MCF 10A (cell line): Measurements from ENCODE around the gene ALDH8A1. TPM values are rescaled to one million over a fixed set of nuclear protein-coding genes. Genes with fewer than 3 reads are reported as not detected.

Source experiments
- BruUV-seq: library from RNA; stranded (reverse); fragments of 400-500 nt; replicated peaks from 2 replicates; lab custom pipeline; 2021; lab: Mats Ljungman, UMichigan
- CTCF ChIA-PET: fragments of 300-600 bp; sonication (Branson Sonifier 250); formaldehyde crosslinking; extraction: SDS; loops from one replicate; lab custom pipeline; 2021; ENCODE audit warnings: antibody characterized with exemption, inconsistent platforms; lab: Yijun Ruan, JAX
- POLR2A ChIA-PET: fragments of 300-600, 350-650 bp; sonication (Branson Sonifier 250); formaldehyde crosslinking; extraction: SDS; loops from one replicate; lab custom pipeline; 2020; ENCODE audit warnings: antibody characterized with exemption, inconsistent platforms; lab: Yijun Ruan, JAX
- DNase-seq: peaks from one replicate; pipeline ENCODE4 v3.0.0-alpha.2; 2018; ENCODE audit not compliant: unreplicated experiment
- H3K27ac Mint-ChIP-seq: one replicate; pipeline ENCODE4 v1.8.0; 2022; ENCODE audit warnings: mild to moderate bottlenecking, low read depth, mixed read lengths; ENCODE audit not compliant: unreplicated experiment
- H3K27me3 Mint-ChIP-seq: one replicate; pipeline ENCODE4 v1.8.0; 2022; ENCODE audit warnings: mixed read lengths; ENCODE audit not compliant: insufficient read depth, unreplicated experiment
- H3K36me3 Mint-ChIP-seq: one replicate; pipeline ENCODE4 v1.8.0; 2022; ENCODE audit warnings: mild to moderate bottlenecking, moderate library complexity, mixed read lengths; ENCODE audit not compliant: insufficient read depth, unreplicated experiment
- H3K4me1 Mint-ChIP-seq: one replicate; pipeline ENCODE4 v1.8.0; 2022; ENCODE audit warnings: mixed read lengths; ENCODE audit not compliant: insufficient read depth, unreplicated experiment
- H3K4me3 Mint-ChIP-seq: one replicate; pipeline ENCODE4 v1.8.0; 2022; ENCODE audit warnings: mild to moderate bottlenecking, moderate library complexity, mixed read lengths; ENCODE audit not compliant: unreplicated experiment
- H3K9me3 Mint-ChIP-seq: one replicate; pipeline ENCODE4 v1.8.0; 2022; ENCODE audit warnings: mixed read lengths; ENCODE audit not compliant: unreplicated experiment
- CTCF ChIP-seq: fragments of 200-600 bp; IDR thresholded peaks from one replicate; pipeline ENCODE4 v1.8.0; 2022; ENCODE audit warnings: antibody characterized with exemption, mild to moderate bottlenecking; ENCODE audit not compliant: unreplicated experiment
- intact Hi-C: fragments of 100-400 bp; cut with micrococcal nuclease; formaldehyde crosslinking; loops from 2 replicates; pipeline ENCODE4 v1.14.1; 2022
- total RNA-seq: library from RNA; stranded (reverse); gene quantifications from 2 replicates; pipeline ENCODE4 v1.2.3, GENCODE V29; 2022

Gene ALDH8A1
- total RNA-seq, 1 experiment from 2014 or later: 1.1 TPM

GRCh38 chr6:134934793-134935485 lies 15.0 kb downstream of the ALDH8A1 start:
- Mint-ChIP-seq H3K36me3 (no peaks in the 10 kb centered on the region), H3K27ac (no peak overlapping the region), H3K9me3 (no peaks in the 10 kb centered on the region), H3K4me1 (no peaks in the 10 kb centered on the region), H3K27me3 (no peaks in the 10 kb centered on the region), H3K4me3 (no peak overlapping the region)
- POLR2A ChIA-PET: interaction anchor here (1.1 kb wide), 1 partner anchor 293 kb away, joined by 3 read pairs; no protein-coding TSS in a partner anchor
- no peak for DNase-seq
- TF ChIP-seq CTCF: no peak
- BruUV-seq: no TSS peak
- CTCF ChIA-PET: no interaction called here
- intact Hi-C loops: no loop called here

- CTCF ChIA-PET: interaction anchor here (1.1 to 1.6 kb wide), 4 partner anchors 8 to 777 kb away, joined by 4 to 13 read pairs (median 6); no protein-coding TSS in a partner anchor
- TF ChIP-seq CTCF: no peak
- intact Hi-C loops: no loop called here
Observed at GRCh38 chr6:134932535-134933470, 17.1 kb downstream of the ALDH8A1 start.

GRCh38 chr6:134932098-134932497 lies 17.8 kb downstream of the ALDH8A1 start:
- BruUV-seq: no TSS peak
- TF ChIP-seq CTCF: no peak
- peaks cover 7% of the 10 kb centered on the region for H3K36me3 Mint-ChIP-seq
- ChIA-PET POLR2A (interaction anchor here (0.6 to 1.6 kb wide), 2 partner anchors 23 to 34 kb away, joined by 3 to 8 read pairs; no protein-coding TSS in a partner anchor), CTCF (interaction anchor here (0.6 to 1.6 kb wide), 4 partner anchors 9 to 1238 kb away, joined by 3 to 13 read pairs (median 6); no protein-coding TSS in a partner anchor)
- no peak overlapping the region for H3K27ac Mint-ChIP-seq
- intact Hi-C loops: no loop called here
- H3K4me1 Mint-ChIP-seq: no peaks in the 10 kb centered on the region
- no peaks in the 10 kb centered on the region for H3K27me3 Mint-ChIP-seq
- no peak for DNase-seq
- H3K9me3 Mint-ChIP-seq: no peaks in the 10 kb centered on the region
- no peak overlapping the region for H3K4me3 Mint-ChIP-seq

More at GRCh38 chr6:134932535-134933470, 17.1 kb downstream of the ALDH8A1 start:
- no peak for DNase-seq
- POLR2A ChIA-PET: interaction anchor here (0.6 to 1.6 kb wide), 2 partner anchors 24 to 35 kb away, joined by 3 to 8 read pairs; no protein-coding TSS in a partner anchor
- Mint-ChIP-seq H3K9me3 (no peaks in the 10 kb centered on the region), H3K4me3 (no peak overlapping the region), H3K27ac (no peak overlapping the region), H3K27me3 (no peaks in the 10 kb centered on the region), H3K4me1 (no peaks in the 10 kb centered on the region), H3K36me3 (peaks cover 7% of the 10 kb centered on the region)
- no TSS peak for BruUV-seq

DNA sequence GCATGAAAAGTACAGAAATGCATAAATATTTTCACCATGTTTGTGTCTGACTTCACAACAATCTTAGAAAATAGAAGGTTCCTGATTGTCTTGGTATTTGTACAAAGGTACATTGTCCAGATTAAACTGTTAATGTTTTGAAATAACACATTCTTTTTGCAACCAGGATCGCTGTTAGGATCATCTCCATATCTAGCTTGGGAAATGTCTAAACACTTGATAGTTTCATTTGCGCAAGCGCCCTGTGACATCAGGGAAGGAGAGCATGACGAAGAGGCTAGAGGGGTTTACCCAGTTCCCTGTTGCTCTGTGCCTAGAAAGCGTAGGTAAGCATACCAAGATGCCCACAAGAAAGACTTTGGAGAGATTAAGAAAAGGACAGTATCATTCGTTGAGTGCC lies 19.4 kb downstream of the ALDH8A1 start:
- no TSS peak for BruUV-seq
- ChIA-PET POLR2A (interaction anchor here (0.6 kb wide), 1 partner anchor 9 kb away, joined by 3 read pairs; no protein-coding TSS in a partner anchor), CTCF (interaction anchor here (0.9 kb wide), 1 partner anchor 103 kb away, joined by 3 read pairs; no protein-coding TSS in a partner anchor)
- no peaks in the 10 kb centered on the region for H3K9me3 Mint-ChIP-seq
- TF ChIP-seq CTCF: no peak
- DNase-seq: no peak
- no peak overlapping the region for H3K27ac Mint-ChIP-seq
- H3K27me3 Mint-ChIP-seq: no peaks in the 10 kb centered on the region
- H3K4me3 Mint-ChIP-seq: no peak overlapping the region
- intact Hi-C loops: no loop called here
- H3K4me1 Mint-ChIP-seq: peaks cover 5% of the 10 kb centered on the region
- peaks cover 7% of the 10 kb centered on the region for H3K36me3 Mint-ChIP-seq
